Mesodermal cell (in vitro differentiated cells): ENCODE data around the gene B9D1.

Experiments
- H3K27ac ChIP-seq: 2 replicates; pipeline ENCODE4 v1.7.0; 2013; ENCODE audit warnings: mild to moderate bottlenecking, low read depth, low read length, moderate library complexity; ENCODE audit not compliant: severe bottlenecking
- H3K36me3 ChIP-seq: 2 replicates; pipeline ENCODE4 v1.7.1; 2013; ENCODE audit warnings: mild to moderate bottlenecking, low read length, moderate library complexity; ENCODE audit not compliant: control insufficient read depth, insufficient read depth
- H3K4me1 ChIP-seq: one replicate; pipeline ENCODE4 v1.7.1; 2013; ENCODE audit warnings: mild to moderate bottlenecking, low read length; ENCODE audit not compliant: insufficient read depth, control insufficient read depth, poor library complexity, severe bottlenecking
- H3K4me3 ChIP-seq: 2 replicates; pipeline ENCODE4 v1.7.0; 2013; ENCODE audit warnings: low read length, control low read depth, mild to moderate bottlenecking; ENCODE audit not compliant: insufficient read depth, poor library complexity, severe bottlenecking; ENCODE audit errors: extremely low read depth
- H3K9me3 ChIP-seq: 2 replicates; pipeline ENCODE4 v1.7.1; 2013; ENCODE audit warnings: mild to moderate bottlenecking, low read length, moderate library complexity; ENCODE audit not compliant: control insufficient read depth
- WGBS, 2 experiments: methylation state at CpG; one replicate each; pipeline ENCODE4 v1.1.5; 2013; ENCODE audit warnings: missing lambda C conversion rate in 2 of 2; ENCODE audit not compliant: insufficient coverage in 2 of 2; 5-methylcytosine and 5-hydroxymethylcytosine counted together

The B9D1 gene

GRCh38 chr17:19327031-19327783, 35.3 kb downstream of the B9D1 start:
- peaks cover 10% of the 10 kb centered on the region for H3K9me3 ChIP-seq
- H3K4me1 ChIP-seq = peaks cover 8% of the 10 kb centered on the region
- WGBS, 2 experiments = 92 to 99% methylated on average over 12 of the region's 14 CpGs
- no peak overlapping the region for H3K4me3 ChIP-seq
- H3K27ac ChIP-seq = peak overlapping the region; percentile 47
- peaks cover 51% of the 10 kb centered on the region for H3K36me3 ChIP-seq

DNA sequence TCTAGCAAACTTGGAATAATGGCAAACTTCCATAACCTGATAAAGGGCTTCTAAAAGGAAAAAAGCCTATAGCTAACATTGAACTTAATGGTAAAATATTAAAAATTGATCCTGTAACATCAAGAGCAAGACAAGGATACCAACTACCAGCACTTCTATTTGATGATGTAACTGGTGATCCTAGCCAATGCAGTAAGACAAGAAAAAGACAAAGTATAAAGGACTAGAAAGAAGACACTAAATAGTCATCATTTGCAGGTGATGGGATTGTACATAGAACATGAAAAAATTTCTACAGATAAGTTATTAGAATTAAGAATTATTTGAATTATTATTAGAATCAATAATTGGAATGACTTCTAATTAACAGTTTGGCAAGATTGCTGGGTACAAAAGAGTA, 37.0 kb downstream of the B9D1 start:
- Histone ChIP-seq H3K9me3 (peaks cover 10% of the 10 kb centered on the region), H3K36me3 (peaks cover 55% of the 10 kb centered on the region), H3K4me1 (no peaks in the 10 kb centered on the region), H3K4me3 (no peak overlapping the region), H3K27ac (no peak overlapping the region)

GRCh38 chr17:19322861-19323260, 39.7 kb downstream of the B9D1 start:
- H3K4me1 ChIP-seq = no peaks in the 10 kb centered on the region
- peaks cover 10% of the 10 kb centered on the region for H3K9me3 ChIP-seq
- H3K4me3 ChIP-seq = no peak overlapping the region
- no peak overlapping the region for H3K27ac ChIP-seq
- H3K36me3 ChIP-seq = peaks cover 44% of the 10 kb centered on the region
- 100% methylated on average over 1 of the region's 1 CpG; no CpG with 5 or more reads in 1 of the 2 experiments for WGBS, 2 experiments

DNA sequence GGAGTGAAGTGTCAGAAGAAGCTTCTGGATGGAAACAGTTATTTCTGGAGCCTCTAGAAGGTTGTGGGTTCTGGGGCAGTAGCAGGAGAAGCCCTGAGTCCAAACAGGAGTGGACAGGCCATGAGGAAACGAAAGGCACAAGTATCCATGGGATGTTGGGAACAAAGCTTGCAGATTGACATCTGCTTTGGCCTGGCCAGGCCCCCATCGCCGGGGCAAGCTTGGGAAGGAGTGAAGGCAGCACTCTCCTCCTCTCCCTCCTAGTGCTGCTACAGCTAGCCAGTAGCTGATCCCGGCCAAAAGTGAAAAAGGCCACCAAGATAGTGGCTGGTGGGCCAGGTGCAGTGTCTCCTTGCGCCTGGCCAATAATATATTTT, 40.4 kb downstream of the B9D1 start:
- peaks cover 10% of the 10 kb centered on the region for H3K9me3 ChIP-seq
- WGBS, 2 experiments = 93 to 100% methylated on average over 3 to 4 of the region's 5 CpGs
- no peak overlapping the region for H3K27ac ChIP-seq
- H3K4me1 ChIP-seq = peaks cover 4% of the 10 kb centered on the region
- H3K36me3 ChIP-seq = peaks cover 49% of the 10 kb centered on the region
- H3K4me3 ChIP-seq = no peak overlapping the region

DNA sequence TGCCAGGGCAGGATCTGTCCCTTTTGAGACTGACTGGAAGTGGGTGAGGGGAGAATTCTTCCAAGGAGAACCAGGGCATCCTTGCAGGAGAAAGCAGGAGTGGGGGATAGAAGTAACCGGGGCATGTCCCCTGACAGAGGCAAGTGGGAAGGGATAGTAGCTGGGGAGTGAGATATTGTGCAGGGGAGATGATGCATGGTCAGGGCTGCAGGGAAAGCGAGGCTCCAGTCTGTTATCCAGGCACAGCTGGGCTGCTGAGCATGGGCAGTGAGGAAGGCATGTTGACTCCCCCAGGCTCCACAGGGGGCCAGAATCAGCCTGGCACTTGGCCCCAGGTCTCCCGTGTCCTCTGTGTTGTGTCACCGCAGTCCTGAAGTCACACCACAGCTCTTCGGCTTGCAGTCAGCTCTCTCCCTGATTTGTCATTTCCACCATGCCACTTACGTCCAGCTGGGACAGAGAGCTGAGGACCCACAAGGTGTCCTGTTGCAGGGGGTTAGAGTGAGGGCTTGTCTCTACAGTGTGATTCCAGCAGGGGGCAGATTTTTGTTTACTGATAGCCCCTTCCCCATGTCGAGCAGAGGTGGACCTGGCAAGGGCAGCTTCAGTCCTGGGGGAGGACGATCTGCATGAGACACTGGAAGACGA, 40.9 kb downstream of the B9D1 start:
- Histone ChIP-seq H3K4me1 (peaks cover 6% of the 10 kb centered on the region), H3K4me3 (no peak overlapping the region), H3K36me3 (peaks cover 53% of the 10 kb centered on the region), H3K27ac (no peak overlapping the region), H3K9me3 (peaks cover 10% of the 10 kb centered on the region)
- WGBS, 2 experiments = 84 to 85% methylated on average over 8 to 9 of the region's 9 CpGs

DNA sequence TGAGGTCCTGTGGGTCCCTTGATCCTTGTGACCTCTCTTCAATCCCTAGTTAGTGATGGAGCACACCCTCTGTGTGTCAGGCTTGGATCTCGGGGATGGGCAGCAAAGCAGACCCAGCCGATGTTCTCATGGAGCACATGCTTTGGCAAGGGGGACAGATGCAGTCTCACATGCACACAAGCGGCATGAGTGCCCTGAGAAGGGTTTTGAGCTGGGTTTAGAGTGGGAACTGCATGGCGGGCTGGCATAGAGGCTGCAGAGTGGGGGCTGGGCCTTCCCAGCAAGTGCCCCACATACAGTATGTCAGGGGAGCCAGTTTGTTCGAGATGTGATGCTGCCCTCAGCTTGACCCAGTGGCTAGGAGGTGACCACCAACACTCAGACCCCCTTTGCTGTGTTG, 41.6 kb downstream of the B9D1 start:
- H3K27ac ChIP-seq = no peak overlapping the region
- peaks cover 10% of the 10 kb centered on the region for H3K9me3 ChIP-seq
- H3K4me3 ChIP-seq = no peak overlapping the region
- 96 to 97% methylated on average over 4 to 5 of the region's 5 CpGs for WGBS, 2 experiments
- H3K36me3 ChIP-seq = peaks cover 50% of the 10 kb centered on the region
- H3K4me1 ChIP-seq = peaks cover 6% of the 10 kb centered on the region

- Histone ChIP-seq H3K9me3 (peaks cover 3% of the 10 kb centered on the region), H3K4me1 (peaks cover 6% of the 10 kb centered on the region), H3K36me3 (peaks cover 57% of the 10 kb centered on the region), H3K27ac (no peak overlapping the region), H3K4me3 (no peak overlapping the region)
- WGBS, 2 experiments = 92 to 95% methylated on average over 9 to 12 of the region's 12 CpGs
Observed at GRCh38 chr17:19319771-19320505, 42.6 kb downstream of the B9D1 start.

DNA sequence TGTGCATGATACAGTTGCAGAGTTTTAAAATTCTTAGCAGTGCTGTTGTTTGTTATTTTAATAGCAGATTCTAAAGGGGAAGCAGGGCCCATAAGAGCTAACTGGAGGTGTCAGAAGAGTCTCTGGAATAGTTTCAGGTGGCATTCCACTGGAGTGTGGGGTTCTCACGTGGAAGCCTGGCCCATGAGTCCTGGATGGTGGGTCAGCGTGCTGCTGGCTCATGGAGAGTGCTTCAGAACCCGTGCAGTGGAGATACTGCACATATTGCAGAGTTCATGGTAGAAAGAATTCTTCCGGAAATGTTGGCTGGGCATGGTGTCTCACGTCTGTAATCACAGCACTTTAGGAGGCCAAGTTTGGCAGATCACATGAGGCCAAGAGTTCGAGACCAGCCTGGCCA, 43.9 kb downstream of the B9D1 start:
- H3K4me3 ChIP-seq = no peak overlapping the region
- H3K4me1 ChIP-seq = peaks cover 6% of the 10 kb centered on the region
- H3K36me3 ChIP-seq = peaks cover 59% of the 10 kb centered on the region
- WGBS, 2 experiments = 94% methylated on average over 5 to 6 of the region's 6 CpGs
- no peaks in the 10 kb centered on the region for H3K9me3 ChIP-seq
- no peak overlapping the region for H3K27ac ChIP-seq

DNA sequence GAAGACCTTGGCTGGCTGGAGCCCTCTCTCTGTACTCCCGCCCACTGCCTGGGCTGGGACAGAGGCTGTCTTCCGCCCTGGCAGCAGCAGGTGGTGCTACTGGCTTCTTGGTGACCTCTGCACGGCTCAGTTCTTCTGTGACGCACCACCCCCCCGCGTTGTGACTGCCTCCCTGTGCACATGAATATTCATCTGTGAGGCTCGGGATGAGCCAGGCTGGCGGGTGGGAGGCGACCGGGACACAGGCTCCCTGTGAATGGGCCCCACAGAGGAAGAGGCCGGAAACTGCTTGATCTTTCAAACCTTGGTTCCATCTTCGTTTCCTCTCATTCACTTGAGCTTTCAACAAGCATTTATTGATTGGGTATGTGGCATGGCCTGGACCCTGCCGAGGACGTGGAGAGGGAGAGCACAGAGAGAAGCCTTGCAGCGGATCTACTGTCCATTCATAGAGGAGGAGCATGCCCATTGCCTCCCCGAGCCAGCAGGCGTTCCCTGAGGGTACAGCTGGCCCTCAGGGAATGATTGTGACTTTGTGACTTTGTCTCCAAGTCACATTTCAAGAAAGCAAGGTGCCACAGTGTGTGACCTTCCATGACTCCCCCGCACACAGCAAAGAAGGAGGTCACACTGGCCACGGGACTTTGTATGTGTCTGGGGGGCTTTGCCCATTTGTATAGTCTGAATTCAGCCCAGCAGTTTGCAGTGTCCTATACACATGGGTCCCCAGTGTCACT, 45.0 kb downstream of the B9D1 start:
- H3K4me1 ChIP-seq = peaks cover 6% of the 10 kb centered on the region
- peak overlapping the region; percentile 67 for H3K27ac ChIP-seq
- peaks cover 59% of the 10 kb centered on the region for H3K36me3 ChIP-seq
- 53 to 68% methylated on average over 11 to 18 of the region's 19 CpGs for WGBS, 2 experiments
- H3K9me3 ChIP-seq = no peaks in the 10 kb centered on the region
- H3K4me3 ChIP-seq = no peak overlapping the region

GRCh38 chr17:19316761-19317358, 45.7 kb downstream of the B9D1 start:
- H3K9me3 ChIP-seq = no peaks in the 10 kb centered on the region
- peaks cover 59% of the 10 kb centered on the region for H3K36me3 ChIP-seq
- peaks cover 8% of the 10 kb centered on the region for H3K4me1 ChIP-seq
- WGBS, 2 experiments = 67% methylated on average over 2 of the region's 3 CpGs; no CpG with 5 or more reads in 1 of the 2 experiments
- H3K27ac ChIP-seq = peak overlapping the region; percentile 67
- no peak overlapping the region for H3K4me3 ChIP-seq
